Measurements from ENCODE around the gene PIPOX.
A peak's percentile ranks its signal among the peaks of the same experiment; 100 is the strongest.

The PIPOX gene

GRCh38 chr17:29042679-29043538, at the start of gene PIPOX:
PIPOX (plus strand) TSS chr17:29043141; CDS start chr17:29043226, 85 bp downstream.
- peak; percentile 39 to 41 for DNase-seq

GRCh38 chr17:28993645-28994426, 49.1 kb upstream of the PIPOX start:
- DNase-seq = no peak

- DNase-seq = no peak
Measured at GRCh38 chr17:28996554-28997096, 46.3 kb upstream of the PIPOX start.

- no peak for DNase-seq
Measured at GRCh38 chr17:28997806-28998205, 45.1 kb upstream of the PIPOX start.

GRCh38 chr17:28999206-28999605, 43.7 kb upstream of the PIPOX start:
- DNase-seq = no peak

GRCh38 chr17:29000973-29001372, 42.0 kb upstream of the PIPOX start:
- DNase-seq = no peak

GRCh38 chr17:29002811-29003210, 40.1 kb upstream of the PIPOX start:
- DNase-seq = no peak

GRCh38 chr17:29003289-29003688, 39.7 kb upstream of the PIPOX start:
- DNase-seq = no peak

- no peak for DNase-seq
Measured at GRCh38 chr17:29004081-29004692, 38.8 kb upstream of the PIPOX start.

GRCh38 chr17:29005936-29006511, 36.9 kb upstream of the PIPOX start, which contains the start of gene SEZ6:
SEZ6 (minus strand) TSS chr17:29006033; CDS start chr17:29005869, 164 bp downstream.
- peak; percentile 74 to 75 for DNase-seq

GRCh38 chr17:29007456-29007855, 35.5 kb upstream of the PIPOX start:
- no peak for DNase-seq

- no peak for DNase-seq
Measured at GRCh38 chr17:29007860-29008455, 35.0 kb upstream of the PIPOX start.

GRCh38 chr17:29008591-29008990, 34.4 kb upstream of the PIPOX start:
- DNase-seq = no peak

- DNase-seq = no peak
Measured at GRCh38 chr17:29010129-29010528, 32.8 kb upstream of the PIPOX start.

- no peak for DNase-seq
Measured at GRCh38 chr17:29010586-29010985, 32.4 kb upstream of the PIPOX start.

- no peak for DNase-seq
Measured at GRCh38 chr17:29012535-29012934, 30.4 kb upstream of the PIPOX start.

GRCh38 chr17:29014716-29015115, 28.2 kb upstream of the PIPOX start:
- no peak for DNase-seq

- no peak for DNase-seq
Measured at GRCh38 chr17:29016345-29017210, 26.4 kb upstream of the PIPOX start.

GRCh38 chr17:29018788-29019474, 24.0 kb upstream of the PIPOX start:
- no peak for DNase-seq

GRCh38 chr17:29019475-29020181, 23.3 kb upstream of the PIPOX start:
- no peak for DNase-seq
